Measurements from ENCODE around the gene PBX2. TPM values are rescaled to one million over a fixed set of nuclear protein-coding genes. Genes with fewer than 3 reads are reported as not detected.
"Not testable (repeated sequence)": the region's sequence is repeated elsewhere in the genome, so short reads cannot be mapped to it uniquely, and the experiment has no call there.

PBX2 gene
- total RNA-seq, 1 donor from 2014 or later: 42.6 TPM

DNA sequence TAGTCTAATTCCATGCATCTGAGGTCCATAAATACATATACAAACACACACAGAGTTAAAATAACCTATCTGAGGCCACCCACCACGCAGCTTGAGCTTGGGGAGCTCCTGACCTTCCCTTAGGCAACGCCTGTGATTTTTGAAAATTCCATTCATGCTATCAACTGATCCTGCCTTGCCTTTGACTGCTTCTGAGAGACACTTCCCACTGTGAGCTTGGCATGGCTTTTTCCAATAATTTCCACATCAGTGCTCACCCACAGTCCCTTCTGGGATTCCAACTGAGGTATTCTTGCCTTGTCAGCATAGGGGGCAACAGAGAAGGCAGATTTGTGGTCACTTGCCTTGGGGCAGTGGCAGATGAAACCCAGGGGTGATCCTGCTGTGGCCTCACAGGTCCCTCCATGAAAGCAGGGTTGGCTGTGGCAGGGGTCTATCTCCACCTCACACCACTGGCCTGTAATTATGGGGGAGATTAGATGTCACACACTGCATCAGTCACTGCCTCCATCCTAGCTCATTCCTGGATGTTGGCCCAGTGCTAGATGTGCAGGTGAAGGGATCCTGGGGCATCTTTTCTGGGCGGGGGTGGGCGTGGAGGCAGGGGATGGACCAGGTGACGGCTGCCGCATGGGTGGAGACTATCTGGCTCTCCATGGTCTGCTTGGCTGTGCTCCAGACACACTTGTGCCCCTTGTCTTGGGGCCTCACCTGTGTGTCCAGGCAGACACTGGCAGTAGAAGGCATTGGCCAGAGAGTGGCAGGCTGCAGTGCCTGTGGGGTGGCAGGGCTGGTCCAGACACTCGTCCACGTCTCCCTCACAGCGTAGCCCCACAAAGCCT, 13.6 kb upstream of the PBX2 start:
- DNase-seq (ENCODE audit: low spot score): no peak

DNA sequence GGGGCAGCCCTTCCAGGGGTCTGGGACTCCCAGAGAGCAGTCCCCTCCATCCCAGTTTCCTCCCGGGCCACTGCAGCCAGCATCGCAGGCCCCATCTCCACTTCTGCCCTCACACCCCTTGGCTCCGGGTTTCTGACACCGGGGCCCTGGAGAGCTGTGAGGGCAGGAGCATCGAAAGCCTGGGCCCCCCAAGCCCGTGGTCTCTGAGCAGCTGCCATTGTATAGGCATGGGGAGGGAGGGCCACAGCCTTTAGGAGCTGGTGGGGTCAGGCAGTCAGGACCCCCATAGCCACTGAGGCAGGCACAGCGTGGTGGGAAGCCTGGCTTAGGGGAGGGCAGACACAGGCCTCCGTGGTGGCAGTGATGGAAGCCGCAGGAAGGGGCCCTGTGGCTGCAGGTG, 12.2 kb upstream of the PBX2 start:
- no peak for DNase-seq (ENCODE audit: low spot score)

- DNase-seq (ENCODE audit: low spot score): no peak
Observed at GRCh38 chr6:32200711-32201475, 10.9 kb upstream of the PBX2 start.

DNA sequence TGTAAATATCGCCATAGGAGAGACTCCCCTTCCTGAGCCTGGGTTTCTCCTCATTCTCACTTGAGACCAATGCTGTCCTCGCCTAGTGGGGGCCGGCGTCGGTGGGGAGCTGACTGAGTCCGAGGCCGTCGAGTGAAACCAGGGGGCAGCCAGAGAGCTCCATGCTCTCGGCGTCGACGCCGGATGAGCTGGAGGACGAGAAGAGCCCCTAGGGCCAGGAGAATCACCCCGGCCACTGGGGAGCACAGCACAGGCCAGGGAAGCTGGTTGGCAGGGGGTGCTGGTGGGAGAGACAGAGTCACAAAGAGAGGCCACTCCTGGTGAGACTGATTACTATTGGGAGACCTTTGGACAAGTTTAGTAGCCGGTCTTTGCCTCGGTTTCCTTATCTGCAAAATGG, 8.9 kb upstream of the PBX2 start:
- no peak for DNase-seq (ENCODE audit: low spot score)

GRCh38 chr6:32198345-32198696, 8.3 kb upstream of the PBX2 start:
- no peak for DNase-seq (ENCODE audit: low spot score)

DNA sequence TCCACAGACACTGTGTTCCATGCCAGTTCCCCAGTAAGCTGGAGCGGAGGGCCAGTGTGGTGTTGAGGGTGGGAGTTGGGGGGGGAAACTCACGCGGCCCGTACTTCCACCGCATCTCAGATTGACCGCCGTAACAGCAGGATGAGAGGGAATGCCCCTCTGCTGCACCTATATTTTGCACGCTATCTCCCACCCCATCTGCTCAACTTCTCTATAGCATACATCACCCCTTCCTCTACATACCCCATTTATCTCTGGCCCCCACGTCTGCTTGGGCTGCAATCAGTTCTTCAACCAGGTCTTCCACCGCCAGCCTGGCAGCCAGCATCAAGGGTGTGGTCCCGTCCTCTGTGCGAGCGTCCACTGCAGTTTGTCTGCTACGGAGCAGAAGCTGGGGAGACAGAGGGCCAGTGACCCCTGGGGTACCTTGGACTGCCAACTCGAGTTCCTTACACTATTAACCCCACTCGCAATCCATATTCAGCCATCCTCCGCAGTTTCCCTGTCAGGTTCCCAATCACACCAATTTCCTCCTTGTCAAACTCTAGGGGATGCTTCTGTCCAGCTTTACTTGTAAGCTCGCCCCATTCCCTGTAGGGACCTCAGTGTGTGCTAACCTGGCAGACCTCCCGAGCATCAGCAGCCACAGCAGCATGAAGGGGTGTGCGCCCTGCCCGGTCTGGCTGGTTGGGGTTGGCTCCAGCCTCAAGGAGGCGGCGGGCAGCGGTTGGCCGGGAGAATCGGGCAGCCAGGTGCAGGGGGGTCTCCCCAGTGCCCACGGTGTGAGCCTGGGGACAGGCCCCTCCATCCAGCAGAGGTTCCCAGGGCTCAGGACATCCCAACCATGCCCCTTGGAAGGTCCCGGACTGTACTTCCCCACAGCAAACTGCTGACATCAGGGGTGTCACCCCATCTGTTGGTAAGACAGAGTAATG, 6.9 kb upstream of the PBX2 start:
- DNase-seq (ENCODE audit: low spot score): peak; percentile 55

DNA sequence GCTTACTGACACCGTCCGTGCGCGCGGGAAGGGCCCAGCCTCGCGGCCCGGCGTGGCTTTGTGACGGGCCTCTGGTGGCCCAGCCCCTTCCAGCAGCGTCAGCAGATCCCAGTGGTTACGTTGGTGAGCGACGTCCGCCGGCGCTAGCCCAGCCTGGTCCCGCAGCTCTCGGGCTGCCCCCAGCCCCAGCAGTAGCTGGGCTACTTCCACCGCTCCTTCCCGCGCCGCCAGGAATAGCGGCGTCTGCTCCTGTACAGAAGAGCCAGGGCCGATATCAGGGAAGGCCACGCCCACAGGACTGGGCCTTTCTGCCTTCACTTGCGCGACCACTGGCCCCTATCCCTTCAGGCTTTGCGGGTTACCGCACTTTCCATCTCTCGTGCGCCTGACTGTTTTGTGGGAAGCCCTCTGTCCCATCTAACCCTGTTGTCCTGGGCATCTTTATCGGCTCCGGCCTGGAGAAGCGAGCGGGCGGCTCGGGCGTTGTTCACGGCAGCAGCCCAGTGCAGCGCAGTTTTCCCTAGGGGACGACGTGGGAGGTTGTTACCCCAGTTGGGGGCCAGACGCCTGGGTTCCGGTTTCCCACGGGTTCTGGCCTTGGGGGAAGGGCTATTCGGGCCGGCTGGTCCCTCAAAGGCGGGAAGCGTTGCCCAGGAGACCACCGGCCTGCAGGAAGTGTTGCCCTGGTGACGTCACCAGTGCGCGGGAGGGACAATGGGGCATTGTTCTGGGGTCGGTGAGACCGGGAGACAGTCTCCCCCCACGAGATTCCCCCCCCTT, 6.1 kb upstream of the PBX2 start:
- DNase-seq (ENCODE audit: low spot score): peak; percentile 92

GRCh38 chr6:32195652-32195901, 5.6 kb upstream of the PBX2 start:
- peak; percentile 100 for DNase-seq (ENCODE audit: low spot score)

DNA sequence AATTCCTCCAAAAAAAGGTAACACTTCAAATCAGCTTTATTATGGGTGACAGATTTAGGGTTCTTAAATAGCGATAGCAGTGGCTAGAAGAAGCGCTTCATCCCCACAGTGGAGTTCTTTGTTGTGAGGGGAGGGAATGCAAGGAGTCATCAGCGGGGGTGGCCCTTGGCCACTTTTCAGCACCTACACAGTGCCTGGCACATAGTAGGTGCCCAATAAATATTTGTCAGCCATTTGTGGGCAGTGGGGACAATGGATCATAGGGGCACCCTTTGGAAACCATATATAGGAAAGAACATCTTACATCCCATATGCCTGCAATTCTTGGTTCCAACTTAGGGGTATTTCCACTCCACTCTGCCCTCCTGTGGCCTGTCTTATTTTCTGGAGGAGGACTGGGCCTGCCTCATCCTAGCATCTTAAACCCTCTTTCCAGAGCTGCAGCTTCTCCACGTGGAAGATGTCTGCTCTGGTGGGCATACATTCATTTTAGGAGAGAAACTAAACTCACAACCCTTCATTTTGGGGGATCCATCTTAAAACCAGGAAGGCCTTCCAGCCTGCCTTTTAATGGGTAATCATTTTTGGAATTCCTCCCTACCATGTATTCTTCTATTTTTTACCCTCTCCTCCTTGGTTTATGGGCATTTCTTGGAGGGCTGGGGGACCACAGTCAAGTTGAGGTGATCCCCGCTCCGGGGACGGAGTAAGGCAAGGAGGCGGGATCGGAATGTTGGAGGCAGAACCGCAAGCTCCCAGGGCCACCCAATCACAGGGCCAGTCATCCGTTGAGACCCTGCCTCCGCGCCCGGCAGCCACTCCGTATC, 5.0 kb upstream of the PBX2 start:
- DNase-seq (ENCODE audit: low spot score): peak; percentile 77

GRCh38 chr6:32194388-32194787, 4.4 kb upstream of the PBX2 start:
- no peak for DNase-seq (ENCODE audit: low spot score)

GRCh38 chr6:32193096-32193495, 3.1 kb upstream of the PBX2 start:
- not testable (repeated sequence) for DNase-seq (ENCODE audit: low spot score)

- DNase-seq (ENCODE audit: low spot score): peak; percentile 62
Observed at GRCh38 chr6:32192608-32193039, 2.6 kb upstream of the PBX2 start, which contains the start of gene GPSM3. TSS of gene GPSM3 (minus strand) at chr6:32192643. CDS start at chr6:32192513, 130 bp downstream.

- DNase-seq (ENCODE audit: low spot score): no peak
Observed at GRCh38 chr6:32191696-32192607, 1.9 kb upstream of the PBX2 start.

GRCh38 chr6:32190911-32191677, 1.1 kb upstream of the PBX2 start:
- no peak for DNase-seq (ENCODE audit: low spot score)

DNA sequence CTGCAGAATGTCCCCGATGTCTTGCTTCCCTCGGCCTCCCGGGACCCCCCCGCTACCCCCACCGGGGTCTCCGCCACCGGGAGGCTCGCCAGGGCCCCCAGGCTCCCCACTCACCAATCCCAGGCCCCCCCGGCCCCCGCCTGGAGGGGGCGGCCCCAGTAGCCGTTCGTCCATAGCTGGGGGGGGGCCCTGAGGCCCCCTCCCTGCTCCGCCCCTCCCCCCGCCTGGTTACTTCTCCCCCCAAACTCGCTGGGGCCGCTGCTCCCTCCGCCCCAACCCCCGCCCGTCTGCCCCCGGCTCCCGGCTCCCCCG, 304 bp downstream of the PBX2 start:
- peak; percentile 49 for DNase-seq (ENCODE audit: low spot score)

DNA sequence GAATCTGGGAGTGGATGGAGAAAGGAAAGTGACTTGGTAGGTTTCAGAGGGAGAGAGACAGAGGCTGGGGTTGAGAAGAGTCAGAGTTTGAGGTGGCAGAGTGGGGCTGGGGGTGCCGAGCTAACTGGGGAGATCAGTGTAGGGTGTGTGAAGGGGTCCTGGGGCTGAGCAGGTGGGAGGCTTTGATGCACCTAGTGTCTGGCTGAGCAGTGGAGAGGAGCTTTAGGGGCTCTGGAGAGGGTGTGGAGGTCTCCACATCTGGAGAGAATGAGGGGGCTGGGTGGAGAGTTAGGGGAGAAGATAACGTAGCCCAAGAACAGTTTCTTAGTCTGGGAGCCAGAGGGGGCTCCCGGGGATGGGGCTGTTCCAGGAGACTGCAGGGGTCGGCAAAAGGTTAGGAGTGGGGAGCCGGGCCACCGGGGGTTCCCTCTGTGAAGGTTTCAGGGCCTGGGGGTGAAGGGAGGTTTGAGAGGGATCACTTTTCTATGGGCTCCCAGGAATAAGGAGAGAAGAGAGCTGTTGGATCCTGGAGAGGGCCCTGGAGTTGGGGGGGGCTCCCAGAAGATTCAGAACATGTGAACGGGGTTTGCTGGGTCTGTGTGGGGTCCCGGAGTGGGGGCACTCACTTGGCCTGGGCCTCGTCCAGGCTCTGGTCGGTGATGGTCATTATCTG, 797 bp downstream of the PBX2 start:
- no peak for DNase-seq (ENCODE audit: low spot score)

DNA sequence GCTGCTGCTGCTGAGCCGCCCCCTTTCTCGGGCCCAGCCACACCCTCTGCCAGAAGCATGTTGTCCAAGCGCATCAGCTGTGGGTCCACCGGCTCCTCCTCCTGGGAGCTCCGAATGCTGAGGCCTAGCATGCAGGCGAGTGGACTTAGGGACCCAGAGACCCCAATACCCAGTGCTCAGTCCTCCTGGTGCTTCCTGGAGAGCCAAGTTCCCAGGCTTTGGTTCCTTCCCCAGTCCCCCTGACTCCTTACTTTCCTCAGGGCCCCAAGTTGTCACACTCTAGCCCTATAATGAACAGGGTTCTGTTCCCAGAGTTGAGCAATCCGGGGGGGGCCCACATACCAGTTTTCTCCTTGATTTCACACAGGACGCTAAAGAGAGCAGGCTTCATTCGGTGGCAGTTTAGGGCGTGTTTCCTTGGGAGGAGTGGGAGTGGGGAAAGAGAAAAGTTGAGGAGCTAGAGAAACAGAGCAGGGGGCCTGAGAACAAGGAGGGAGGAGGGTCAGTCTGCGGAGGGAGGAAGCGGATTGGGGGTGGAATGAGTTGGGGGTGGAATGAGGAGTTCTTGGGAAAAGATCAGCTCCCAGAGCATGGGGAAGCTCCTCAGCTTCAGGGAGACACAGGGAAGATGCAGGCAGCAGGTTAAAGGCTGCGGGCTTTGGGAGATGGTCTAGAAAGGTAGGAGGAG, 1.5 kb downstream of the PBX2 start:
- peak; percentile 65 for DNase-seq (ENCODE audit: low spot score)

Measured in umbilical cord (tissue), 2 donors.